Neutrophil (primary cell): ENCODE data around the gene IFNL4.

Source experiments
- H3K27ac ChIP-seq: fragments of 200-600 bp; sonication (generic); 2 replicates; pipeline ENCODE4 v1.5.1; 2016; ENCODE audit warnings: mild to moderate bottlenecking, moderate library complexity
- H3K27me3 ChIP-seq: fragments of 200-600 bp; sonication (generic); 2 replicates; pipeline ENCODE4 v1.6.0; 2016; ENCODE audit warnings: mild to moderate bottlenecking
- H3K36me3 ChIP-seq: fragments of 200-600 bp; sonication (generic); 2 replicates; pipeline ENCODE4 v1.5.1; 2017
- H3K4me1 ChIP-seq, 2 experiments: fragments of 200-600 bp in 1 of 2; sonication (generic) in 1 of 2; 1 replicate in 1 of 2; 2 replicates in 1 of 2; pipeline versions ENCODE4 v1.5.1 to v1.6.1; 2013 to 2016; ENCODE audit warnings: low read depth in 1 of 2, low read length in 1 of 2, mild to moderate bottlenecking in 1 of 2, moderate library complexity in 1 of 2; ENCODE audit not compliant: control insufficient read depth in 1 of 2, insufficient read depth in 1 of 2
- H3K4me3 ChIP-seq, 2 experiments: fragments of 200-600 bp in 1 of 2; sonication (generic) in 1 of 2; 1 replicate in 1 of 2; 2 replicates in 1 of 2; pipeline ENCODE4 v1.5.1; 2013 to 2016; ENCODE audit warnings: low read depth in 1 of 2, low read length in 1 of 2, mild to moderate bottlenecking in 1 of 2, moderate library complexity in 1 of 2
- H3K9me3 ChIP-seq: fragments of 200-600 bp; sonication (generic); 2 replicates; pipeline ENCODE4 v1.5.1; 2016
- CTCF ChIP-seq: fragments of 200-600 bp; sonication (generic); IDR thresholded peaks from 2 replicates; pipeline ENCODE4 v1.5.1; 2016; ENCODE audit warnings: antibody characterized with exemption

The IFNL4 gene

DNA sequence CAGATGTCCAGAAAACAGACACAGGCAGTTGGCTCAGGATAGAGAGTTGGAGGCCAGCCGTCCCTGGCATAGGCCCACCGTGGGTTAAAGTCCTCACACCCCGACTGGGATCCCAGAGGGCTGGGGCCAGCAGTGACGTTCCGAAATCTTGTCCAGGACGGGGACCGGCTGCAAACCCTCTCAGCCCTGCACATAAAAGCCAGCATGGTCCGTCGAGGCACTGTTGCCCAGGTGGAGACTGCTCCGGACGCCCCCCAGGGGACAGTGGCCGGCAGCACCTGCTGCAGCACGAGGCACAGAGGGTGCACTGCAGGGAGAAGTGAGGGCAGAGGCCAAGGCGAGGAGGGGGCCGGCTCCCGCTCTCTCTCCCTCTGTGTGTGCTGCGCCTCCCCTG lies 15.3 kb upstream of the IFNL4 start:
- Histone ChIP-seq H3K9me3 (no peaks in the 10 kb centered on the region), H3K27me3 (peaks cover 77% of the 10 kb centered on the region), H3K36me3 (no peaks in the 10 kb centered on the region), H3K4me1 (no peaks in the 10 kb centered on the region), H3K27ac (no peak overlapping the region), H3K4me3 (no peak overlapping the region)
- TF ChIP-seq CTCF = no peak

- Histone ChIP-seq H3K27ac (no peak overlapping the region), H3K4me1 (no peaks in the 10 kb centered on the region), H3K36me3 (no peaks in the 10 kb centered on the region), H3K4me3 (no peak overlapping the region), H3K27me3 (peaks cover 69% of the 10 kb centered on the region), H3K9me3 (no peaks in the 10 kb centered on the region)
- TF ChIP-seq CTCF = no peak
These were observed 13.8 kb upstream of the IFNL4 start for GRCh38 chr19:39262496-39262895.

GRCh38 chr19:39261704-39262103 lies 13.0 kb upstream of the IFNL4 start:
- Histone ChIP-seq H3K27me3 (peaks cover 61% of the 10 kb centered on the region), H3K36me3 (no peaks in the 10 kb centered on the region), H3K27ac (no peak overlapping the region), H3K4me3 (no peak overlapping the region), H3K9me3 (no peaks in the 10 kb centered on the region), H3K4me1 (no peaks in the 10 kb centered on the region)
- no peak for TF ChIP-seq CTCF

DNA sequence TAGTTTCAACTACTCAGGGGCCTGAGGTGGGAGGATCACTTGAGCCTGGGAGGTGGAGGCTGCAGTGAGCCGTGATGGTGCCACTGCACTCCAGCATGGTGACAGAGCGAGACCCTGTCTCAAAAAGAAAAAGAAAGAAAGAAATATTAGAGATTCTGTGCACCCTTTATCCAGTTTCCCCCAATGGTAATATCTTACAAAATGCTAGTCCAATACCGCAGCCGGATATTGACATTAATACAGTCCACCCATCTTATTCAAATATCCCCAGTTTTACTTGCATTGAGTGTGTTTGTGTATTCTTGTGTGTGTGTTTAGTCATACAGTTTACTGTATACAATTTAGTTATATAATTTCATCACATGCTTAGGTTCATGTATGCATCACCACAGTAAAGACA lies 8.6 kb upstream of the IFNL4 start:
- H3K27ac ChIP-seq = no peak overlapping the region
- no peak overlapping the region for H3K4me3 ChIP-seq
- no peak for TF ChIP-seq CTCF
- no peaks in the 10 kb centered on the region for H3K9me3 ChIP-seq
- H3K27me3 ChIP-seq = peaks cover 38% of the 10 kb centered on the region
- no peaks in the 10 kb centered on the region for H3K4me1 ChIP-seq
- no peaks in the 10 kb centered on the region for H3K36me3 ChIP-seq

DNA sequence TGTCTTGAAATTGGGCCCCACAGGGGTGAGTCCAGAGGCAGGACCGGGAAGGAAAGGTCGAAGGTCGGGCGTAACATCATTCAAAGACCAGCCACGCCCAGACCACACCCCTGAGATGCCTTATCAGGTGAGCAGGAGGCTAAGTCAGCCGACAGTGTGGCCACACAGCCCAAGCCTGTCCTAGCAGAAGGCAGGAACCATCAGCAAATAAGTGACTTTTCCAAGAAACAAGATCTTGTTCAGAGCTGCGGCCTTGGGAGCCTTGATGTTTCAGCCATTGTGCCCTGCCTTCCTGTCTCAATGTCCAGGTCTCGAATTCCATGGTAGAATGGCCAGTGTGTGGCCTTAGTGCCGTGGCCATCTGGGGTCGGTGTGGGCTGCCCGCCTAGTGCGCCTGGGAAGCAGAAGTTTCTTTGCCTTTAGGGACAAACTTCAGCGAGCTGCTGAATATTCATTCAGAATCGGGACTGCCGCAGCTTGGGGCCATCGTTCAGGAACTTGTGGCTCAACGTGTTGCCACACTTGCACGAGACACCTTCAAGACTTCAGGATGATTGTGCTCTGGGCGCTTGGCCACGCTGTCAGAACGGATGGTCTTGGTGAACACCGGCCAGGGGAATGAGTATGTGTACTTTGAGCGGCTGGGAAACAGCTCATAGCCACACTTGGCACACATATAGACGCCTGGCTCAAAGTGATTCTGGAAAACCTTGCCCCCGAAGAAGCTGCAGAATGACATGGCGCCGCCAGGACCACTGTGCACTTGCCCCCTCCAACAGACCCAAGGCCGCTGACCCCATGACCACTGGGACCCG lies 6.1 kb upstream of the IFNL4 start:
- Histone ChIP-seq H3K9me3 (no peaks in the 10 kb centered on the region), H3K27ac (no peak overlapping the region), H3K36me3 (no peaks in the 10 kb centered on the region), H3K4me1 (no peaks in the 10 kb centered on the region), H3K27me3 (peaks cover 41% of the 10 kb centered on the region), H3K4me3 (no peak overlapping the region)
- no peak for TF ChIP-seq CTCF
